Gastrocnemius medialis (tissue), 4 donors: ENCODE data around the gene PARN. TPM values are rescaled to one million over a fixed set of nuclear protein-coding genes. Genes with fewer than 3 reads are reported as not detected.

Source experiments
- ATAC-seq, 2 donors: fragments of 150-250 bp; one replicate each; pipeline ENCODE4 v1.9.1; 2016
- DNase-seq, 2 donors: peaks; one replicate each; pipeline ENCODE4 v3.0.0-alpha.2; 2019
- H3K27ac ChIP-seq, 4 donors: fragments of 200-600 bp; sonication (generic); 1 replicate in 1 of 4; 2 replicates in 3 of 4; pipeline ENCODE4 v1.5.1; 2016 to 2018; ENCODE audit warnings: mild to moderate bottlenecking in 2 of 4, moderate library complexity in 1 of 4
- H3K27me3 ChIP-seq, 3 donors: fragments of 200-600 bp; sonication (generic) in 2 of 3; 1 replicate in 1 of 3; 2 replicates in 2 of 3; pipeline versions ENCODE4 v1.5.1 to v1.6.0; 2016 to 2019; ENCODE audit warnings: mild to moderate bottlenecking in 1 of 3, moderate library complexity in 1 of 3
- H3K36me3 ChIP-seq, 2 donors: fragments of 200-600 bp; sonication (generic) in 1 of 2; one replicate each; pipeline ENCODE4 v1.5.1; 2017 to 2018
- H3K4me1 ChIP-seq, 2 donors: fragments of 200-600 bp; sonication (generic) in 1 of 2; one replicate each; pipeline ENCODE4 v1.5.1; 2016 to 2017; ENCODE audit warnings: mild to moderate bottlenecking in 2 of 2
- H3K4me3 ChIP-seq, 4 donors: fragments of 200-600 bp; sonication (generic) in 3 of 4; 1 replicate in 1 of 4; 2 replicates in 3 of 4; pipeline ENCODE4 v1.5.1; 2016 to 2019; ENCODE audit warnings: mild to moderate bottlenecking in 2 of 4
- H3K9me3 ChIP-seq, 3 donors: fragments of 200-600 bp; sonication (generic) in 2 of 3; 1 replicate in 1 of 3; 2 replicates in 2 of 3; pipeline ENCODE4 v1.5.1; 2016 to 2019
- POLR2A ChIP-seq, 2 donors: fragments of 450-650 bp; IDR thresholded peaks; one replicate each; pipeline ENCODE4 v1.6.1; 2017; ENCODE audit warnings: antibody characterized with exemption in 2 of 2, mild to moderate bottlenecking in 2 of 2, moderate library complexity in 2 of 2
- in situ Hi-C, 4 donors: fragments of 200-750 bp; cut with MboI; loops; one replicate each; pipeline versions ENCODE4 v1.15.0 to v1.8.0; 2017; ENCODE audit warnings: low sequenced_read_pairs in 4 of 4
- intact Hi-C: fragments of 100-400 bp; cut with DNase I; formaldehyde crosslinking; loops from one replicate; pipeline ENCODE4 v1.15.1; 2023; ENCODE audit warnings: low total_unique reads
- total RNA-seq, 4 donors: library from RNA; depleted of rRNA; stranded (reverse); fragments of >200 nt; gene quantifications; one replicate each; pipeline versions ENCODE4 v1.1.0 to v1.2.3, GENCODE V29; 2016
- TF ChIP-seq, protein P1 (sequence below), 5 experiments: fragments of 450-650 bp in 3 of 5; fragments of 200-600 bp in 2 of 5; sonication (generic) in 2 of 5; IDR thresholded peaks in 4 of 5; conservative IDR thresholded peaks in 1 of 5; 1 replicate in 4 of 5; 2 replicates in 1 of 5; pipeline ENCODE4 v1.5.1; 2016 to 2019; ENCODE audit warnings: antibody characterized with exemption in 5 of 5, mild to moderate bottlenecking in 3 of 5, moderate library complexity in 3 of 5

The PARN gene
- total RNA-seq, 4 donors from 2014 or later: 18.8 to 44.9 (median 31.2) TPM

DNA sequence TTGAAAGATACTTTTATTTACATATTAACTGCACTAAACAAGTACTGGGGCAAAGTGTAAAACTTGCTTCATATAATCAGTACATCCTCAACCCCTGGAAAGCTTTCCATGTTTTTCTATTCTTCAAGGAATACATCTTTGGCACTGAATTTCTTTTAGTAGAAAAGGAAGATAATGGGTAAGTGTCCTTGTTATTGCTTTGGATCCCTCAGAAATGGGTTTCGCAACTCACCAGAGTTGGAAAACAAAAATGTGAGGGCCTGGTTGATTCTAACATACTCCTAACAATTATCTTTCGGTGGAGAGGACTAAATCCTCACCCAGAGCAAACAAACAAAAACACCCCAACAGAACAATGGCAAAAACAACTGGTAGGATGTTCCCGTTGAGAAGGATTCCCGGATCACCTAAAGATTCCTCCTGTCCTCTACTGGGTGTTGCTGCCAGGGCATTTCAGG, 120.4 kb downstream of the PARN start:
- ATAC-seq (no peak), DNase-seq (no peak)
- intact Hi-C loops (no loop called here), in situ Hi-C loops (no loop called here)
- H3K36me3 ChIP-seq: no peaks in the 10 kb centered on the region
- peaks cover 37 to 45% of the 10 kb centered on the region in 2 donors for H3K4me1 ChIP-seq
- no peak overlapping the region for H3K4me3 ChIP-seq
- no peaks in the 10 kb centered on the region for H3K27me3 ChIP-seq
- TF ChIP-seq, protein P1, sequence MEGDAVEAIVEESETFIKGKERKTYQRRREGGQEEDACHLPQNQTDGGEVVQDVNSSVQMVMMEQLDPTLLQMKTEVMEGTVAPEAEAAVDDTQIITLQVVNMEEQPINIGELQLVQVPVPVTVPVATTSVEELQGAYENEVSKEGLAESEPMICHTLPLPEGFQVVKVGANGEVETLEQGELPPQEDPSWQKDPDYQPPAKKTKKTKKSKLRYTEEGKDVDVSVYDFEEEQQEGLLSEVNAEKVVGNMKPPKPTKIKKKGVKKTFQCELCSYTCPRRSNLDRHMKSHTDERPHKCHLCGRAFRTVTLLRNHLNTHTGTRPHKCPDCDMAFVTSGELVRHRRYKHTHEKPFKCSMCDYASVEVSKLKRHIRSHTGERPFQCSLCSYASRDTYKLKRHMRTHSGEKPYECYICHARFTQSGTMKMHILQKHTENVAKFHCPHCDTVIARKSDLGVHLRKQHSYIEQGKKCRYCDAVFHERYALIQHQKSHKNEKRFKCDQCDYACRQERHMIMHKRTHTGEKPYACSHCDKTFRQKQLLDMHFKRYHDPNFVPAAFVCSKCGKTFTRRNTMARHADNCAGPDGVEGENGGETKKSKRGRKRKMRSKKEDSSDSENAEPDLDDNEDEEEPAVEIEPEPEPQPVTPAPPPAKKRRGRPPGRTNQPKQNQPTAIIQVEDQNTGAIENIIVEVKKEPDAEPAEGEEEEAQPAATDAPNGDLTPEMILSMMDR (IDR thresholded peaks at IDR 0.05 in 4 of 5, conservative IDR thresholded peaks at IDR 0.05 in 1 of 5): no peak
- TF ChIP-seq POLR2A (IDR thresholded peaks at IDR 0.05): no peak
- H3K9me3 ChIP-seq: no peaks in the 10 kb centered on the region
- peak overlapping the region in 3 of 4 donors; percentile 2 to 20 (median 3) for H3K27ac ChIP-seq

DNA sequence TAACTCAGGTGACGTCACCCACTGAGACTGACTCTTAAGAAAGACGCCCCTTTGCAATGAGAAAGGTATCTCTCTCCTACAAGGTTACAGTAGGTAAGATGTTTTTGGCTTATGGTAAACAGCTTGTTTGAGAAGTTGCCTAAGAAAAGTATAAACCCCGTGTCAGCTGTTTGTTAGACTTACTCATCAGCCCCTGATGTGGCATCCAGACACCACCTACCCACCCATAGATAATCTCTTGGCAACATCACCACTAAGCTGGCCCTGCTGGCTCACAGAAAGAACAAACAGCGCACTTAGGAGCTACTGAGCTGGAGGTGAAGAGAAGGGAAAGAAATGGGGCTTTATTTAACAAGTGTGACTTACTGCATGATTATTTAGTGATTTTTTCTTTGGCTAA, 121.0 kb downstream of the PARN start:
- in situ Hi-C loops (no loop called here), intact Hi-C loops (no loop called here)
- no peaks in the 10 kb centered on the region for H3K9me3 ChIP-seq
- no peaks in the 10 kb centered on the region for H3K36me3 ChIP-seq
- H3K4me1 ChIP-seq: peaks cover 41 to 50% of the 10 kb centered on the region in 2 donors
- ATAC-seq (peak in 1 of 2 donors; percentile 48), DNase-seq (no peak)
- peak overlapping the region in 3 of 4 donors; percentile 2 to 20 (median 20) for H3K27ac ChIP-seq
- H3K27me3 ChIP-seq: no peaks in the 10 kb centered on the region
- H3K4me3 ChIP-seq: no peak overlapping the region
- TF ChIP-seq, protein P1 (IDR thresholded peaks at IDR 0.05 in 4 of 5, conservative IDR thresholded peaks at IDR 0.05 in 1 of 5): no peak
- no peak for TF ChIP-seq POLR2A (IDR thresholded peaks at IDR 0.05)

DNA sequence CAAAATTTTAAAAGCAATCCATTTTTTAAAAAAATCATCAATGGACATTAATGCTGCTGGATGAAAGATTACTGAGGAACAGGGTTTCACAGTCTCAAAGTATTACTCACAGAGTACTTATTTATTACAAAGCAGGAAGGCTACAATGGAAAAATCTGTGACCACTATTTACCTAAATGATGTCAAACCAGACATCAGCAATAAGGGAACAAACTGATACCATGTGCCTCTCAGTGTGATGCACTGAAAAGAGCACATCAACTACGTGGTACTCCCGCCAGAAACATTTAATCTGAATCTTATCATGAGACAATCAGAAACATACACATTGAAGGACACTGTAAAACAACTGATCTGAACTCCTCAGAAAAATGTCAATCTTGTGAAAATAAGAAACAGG, 124.2 kb downstream of the PARN start:
- peak in 1 of 2 donors; percentile 25 for ATAC-seq
- Histone ChIP-seq H3K27ac (peak overlapping the region; percentile 16 to 64 (median 58)), H3K27me3 (no peaks in the 10 kb centered on the region), H3K36me3 (no peaks in the 10 kb centered on the region), H3K9me3 (no peaks in the 10 kb centered on the region), H3K4me3 (no peak overlapping the region), H3K4me1 (peaks cover 64 to 70% of the 10 kb centered on the region in 2 donors)
- in situ Hi-C loops: no loop called here
- intact Hi-C loops: no loop called here
- no peak for TF ChIP-seq POLR2A (IDR thresholded peaks at IDR 0.05)
- no peak for DNase-seq

DNA sequence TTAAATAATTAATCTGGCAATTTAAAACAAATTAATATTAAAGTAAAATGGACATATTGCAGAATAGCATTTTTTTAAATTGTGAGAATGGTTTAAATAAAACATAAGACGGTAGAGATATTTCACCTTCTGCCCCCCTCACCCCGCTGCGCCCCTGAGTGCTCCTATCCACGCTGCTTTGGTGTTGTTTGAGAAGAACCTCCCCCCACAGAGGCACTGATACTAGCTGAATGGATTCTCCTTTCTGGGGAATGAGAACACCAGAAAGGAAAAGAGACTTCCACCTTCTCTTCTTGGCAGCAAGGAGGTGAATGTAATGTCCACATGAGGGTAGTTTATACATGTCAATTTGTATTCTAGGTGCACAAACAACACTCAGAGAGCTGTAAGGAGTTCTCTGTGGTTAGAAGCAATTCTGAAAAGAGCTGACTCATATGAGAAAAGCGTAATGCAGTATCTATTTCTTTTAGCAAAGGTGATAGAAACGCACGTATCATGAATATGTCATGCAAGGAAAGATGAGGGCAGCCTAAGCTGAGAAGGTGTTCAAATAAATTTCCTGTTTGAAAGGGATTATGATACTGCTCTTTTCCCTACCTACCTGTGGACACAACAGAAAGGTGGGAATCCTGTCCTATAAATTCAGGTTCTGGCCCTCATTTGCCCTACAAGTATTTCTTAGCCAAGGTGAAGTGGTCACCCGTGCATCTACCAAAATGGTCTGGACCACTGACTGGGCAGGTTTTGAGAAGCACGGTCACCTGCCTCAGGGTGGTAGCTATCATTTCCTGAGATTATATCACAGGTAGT, 126.9 kb downstream of the PARN start:
- Histone ChIP-seq H3K4me3 (no peak overlapping the region), H3K9me3 (no peaks in the 10 kb centered on the region), H3K4me1 (peaks cover 67 to 73% of the 10 kb centered on the region in 2 donors), H3K36me3 (no peaks in the 10 kb centered on the region), H3K27me3 (no peaks in the 10 kb centered on the region), H3K27ac (peak overlapping the region; percentile 85 to 88 (median 86))
- no peak for TF ChIP-seq POLR2A (IDR thresholded peaks at IDR 0.05)
- TF ChIP-seq, protein P1 (IDR thresholded peaks at IDR 0.05 in 4 of 5, conservative IDR thresholded peaks at IDR 0.05 in 1 of 5): no peak
- ATAC-seq (peak in 1 of 2 donors; percentile 11), DNase-seq (no peak)
- intact Hi-C loops (loop anchor here (1.0 to 2.0 kb wide), 2 partner anchors 24 to 202 kb away; no protein-coding TSS in a partner anchor), in situ Hi-C loops (no loop called here)

DNA sequence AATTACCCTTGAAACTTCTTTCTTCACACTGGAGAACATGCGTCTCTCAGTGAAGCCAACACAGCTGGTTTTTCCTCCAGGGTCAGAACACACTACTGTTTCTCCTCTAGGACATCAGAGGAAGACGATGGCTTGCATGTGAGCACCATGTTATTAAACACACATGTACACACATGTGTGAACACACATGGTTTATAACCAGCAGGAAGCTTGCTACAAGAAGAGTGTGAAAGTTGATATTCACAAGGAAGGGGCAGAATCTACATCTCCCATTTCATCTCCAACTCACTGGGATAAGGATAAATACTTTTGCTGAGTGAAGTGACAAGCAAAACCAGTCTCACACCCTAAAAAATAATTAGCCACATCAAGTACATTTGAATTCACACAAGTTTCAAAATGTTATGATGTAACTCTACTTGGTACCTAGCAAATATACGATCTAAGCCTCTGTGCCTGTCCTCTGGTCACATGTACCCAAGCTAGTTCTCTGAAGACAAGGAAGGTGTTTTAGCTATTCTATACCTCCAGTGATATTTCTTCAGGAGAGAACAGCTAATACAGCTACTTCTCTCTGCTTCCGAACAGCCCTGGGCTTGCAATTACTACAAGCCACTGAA, 127.7 kb downstream of the PARN start:
- DNase-seq (no peak), ATAC-seq (no peak)
- peak overlapping the region; percentile 85 to 88 (median 86) for H3K27ac ChIP-seq
- H3K4me3 ChIP-seq: no peak overlapping the region
- H3K4me1 ChIP-seq: peaks cover 71 to 77% of the 10 kb centered on the region in 2 donors
- no peaks in the 10 kb centered on the region for H3K36me3 ChIP-seq
- TF ChIP-seq, protein P1 (IDR thresholded peaks at IDR 0.05 in 4 of 5, conservative IDR thresholded peaks at IDR 0.05 in 1 of 5): no peak
- no peak for TF ChIP-seq POLR2A (IDR thresholded peaks at IDR 0.05)
- no peaks in the 10 kb centered on the region for H3K27me3 ChIP-seq
- in situ Hi-C loops: no loop called here
- H3K9me3 ChIP-seq: no peaks in the 10 kb centered on the region
- intact Hi-C loops: loop anchor here (1.0 to 2.0 kb wide), 2 partner anchors 25 to 202 kb away; no protein-coding TSS in a partner anchor
